Endothelial cell of umbilical vein (primary cell): Measurements from ENCODE around the gene BIN2. TPM values are rescaled to one million over a fixed set of nuclear protein-coding genes. Genes with fewer than 3 reads are reported as not detected.

ENCODE experiments used
- BruUV-seq: library from RNA; stranded (reverse); fragments of 400-500 nt; replicated peaks from 2 replicates; lab custom pipeline; 2021; lab: Mats Ljungman, UMichigan
- CTCF ChIA-PET: fragments of 300-600, 350-600 bp; sonication (Branson Sonifier 250); formaldehyde crosslinking; loops from one replicate; lab custom pipeline; 2021; ENCODE audit warnings: antibody characterized with exemption, inconsistent platforms; lab: Charles Lee
- POLR2A ChIA-PET: fragments of 300-600, 350-600 bp; sonication (Branson Sonifier 250); formaldehyde crosslinking; loops from one replicate; lab custom pipeline; 2021; ENCODE audit warnings: antibody characterized with exemption, inconsistent platforms; lab: Charles Lee
- DNase-seq: peaks from one replicate; pipeline ENCODE4 v3.0.0-alpha.2; 2011; ENCODE audit warnings: low read depth, low spot score
- FAIRE-seq: peaks from 2 replicates; lab custom pipeline; 2011; peaks lifted over from hg19 to GRCh38; lab: Jason Lieb, UNC
- H2AFZ ChIP-seq: 2 replicates; pipeline ENCODE4 v1.6.0; 2012; ENCODE audit warnings: low read depth, low read length, control low read depth, inconsistent platforms
- H3K27ac ChIP-seq: 2 replicates; pipeline ENCODE4 v1.5.1; 2011; ENCODE audit warnings: low read depth, mild to moderate bottlenecking, control low read depth, low read length, moderate library complexity; ENCODE audit not compliant: insufficient read depth
- H3K27me3 ChIP-seq, 2 experiments: 2 replicates each; pipeline versions ENCODE4 v1.6.0 to v1.6.1; 2011; ENCODE audit warnings: low read length in 2 of 2, mixed read lengths in 1 of 2; ENCODE audit not compliant: control insufficient read depth in 2 of 2, insufficient read depth in 2 of 2
- H3K36me3 ChIP-seq, 2 experiments: 2 replicates in 1 of 2; 3 replicates in 1 of 2; pipeline ENCODE4 v1.5.1; 2011; ENCODE audit warnings: low read length in 2 of 2, mild to moderate bottlenecking in 1 of 2, moderate library complexity in 1 of 2; ENCODE audit not compliant: control insufficient read depth in 2 of 2, insufficient read depth in 2 of 2; ENCODE audit errors: extremely low read depth in 1 of 2
- H3K4me1 ChIP-seq: 3 replicates; pipeline ENCODE4 v1.5.1; 2011; ENCODE audit warnings: mild to moderate bottlenecking, low read length; ENCODE audit not compliant: control insufficient read depth, insufficient read depth; ENCODE audit errors: extremely low read depth
- H3K4me2 ChIP-seq: 2 replicates; pipeline ENCODE4 v1.6.1; 2011; ENCODE audit warnings: low read length, control low read depth, mixed read lengths; ENCODE audit not compliant: insufficient read depth
- H3K4me3 ChIP-seq, 3 experiments: fragments of 200-600 bp in 1 of 3; sonication (generic), shearing (Covaris generic) in 1 of 3; replicated peaks in 1 of 3; 2 replicates each; pipeline ENCODE4 v1.5.1; 2011 to 2016; ENCODE audit warnings: control low read depth in 3 of 3, low read length in 3 of 3, mild to moderate bottlenecking in 2 of 3, inconsistent platforms in 1 of 3, low read depth in 1 of 3, moderate library complexity in 1 of 3; ENCODE audit not compliant: insufficient read depth in 1 of 3
- H3K79me2 ChIP-seq: 2 replicates; pipeline ENCODE4 v1.6.0; 2012; ENCODE audit warnings: low read length, inconsistent platforms; ENCODE audit not compliant: control insufficient read depth, insufficient read depth
- H3K9ac ChIP-seq: replicated peaks from 2 replicates; pipeline ENCODE3; 2011; ENCODE audit warnings: low read length, control low read depth; ENCODE audit not compliant: insufficient read depth; ENCODE audit errors: extremely low read depth
- H3K9me1 ChIP-seq: replicated peaks from 3 replicates; pipeline ENCODE4 v1.6.0; 2011; ENCODE audit warnings: mild to moderate bottlenecking, low read length; ENCODE audit not compliant: control insufficient read depth, insufficient read depth; ENCODE audit errors: extremely low read depth
- H3K9me3 ChIP-seq: replicated peaks from 2 replicates; pipeline ENCODE4 v1.5.1; 2012; ENCODE audit warnings: low read length, inconsistent platforms; ENCODE audit not compliant: control insufficient read depth, insufficient read depth
- H4K20me1 ChIP-seq: replicated peaks from 2 replicates; pipeline ENCODE3; 2011; ENCODE audit warnings: mild to moderate bottlenecking, low read length; ENCODE audit not compliant: control insufficient read depth, insufficient read depth; ENCODE audit errors: extremely low read depth
- CTCF ChIP-seq, 2 donors: IDR thresholded peaks; 1 replicate in 1 of 2; 2 replicates in 1 of 2; pipeline ENCODE4 v1.5.1; 2011; ENCODE audit warnings: low read length in 2 of 2, mild to moderate bottlenecking in 2 of 2, moderate library complexity in 2 of 2, control low read depth in 1 of 2, inconsistent platforms in 1 of 2, low read depth in 1 of 2; ENCODE audit not compliant: insufficient read depth in 1 of 2; ENCODE audit errors: extremely low read depth in 1 of 2
- EZH2 ChIP-seq: IDR thresholded peaks from 2 replicates; pipeline ENCODE4 v1.6.1; 2012; ENCODE audit warnings: borderline replicate concordance, low read depth, mild to moderate bottlenecking, moderate library complexity, low read length, inconsistent platforms; ENCODE audit not compliant: severe bottlenecking
- FOS ChIP-seq: IDR thresholded peaks from 2 replicates; pipeline ENCODE4 v1.6.1; 2011; ENCODE audit warnings: mild to moderate bottlenecking, low read length, moderate library complexity, borderline replicate concordance; ENCODE audit not compliant: insufficient read depth
- GATA2 ChIP-seq: IDR thresholded peaks from 2 replicates; pipeline ENCODE4 v1.7.0; 2011; ENCODE audit warnings: low read depth, mild to moderate bottlenecking, moderate library complexity, mixed read lengths, low read length; ENCODE audit not compliant: insufficient read length, insufficient read depth
- JUN ChIP-seq: IDR thresholded peaks from 2 replicates; pipeline ENCODE4 v1.6.1; 2011; ENCODE audit warnings: borderline replicate concordance, low read depth; ENCODE audit not compliant: insufficient read length, insufficient read depth
- MAX ChIP-seq: IDR thresholded peaks from 2 replicates; pipeline ENCODE4 v1.6.1; 2011; ENCODE audit not compliant: insufficient read depth, insufficient read length
- MYC ChIP-seq: IDR thresholded peaks from one replicate; pipeline ENCODE4 v1.6.1; 2011; ENCODE audit warnings: mild to moderate bottlenecking, low read depth, low read length
- POLR2A ChIP-seq: IDR thresholded peaks from 2 replicates; pipeline ENCODE4 v1.6.1; 2012; ENCODE audit warnings: low read depth, mild to moderate bottlenecking, control low read depth, low read length
- POLR2AphosphoS5 ChIP-seq: IDR thresholded peaks from 2 replicates; pipeline ENCODE4 v1.6.1; 2012; ENCODE audit warnings: low read depth, mild to moderate bottlenecking, control low read depth, low read length, moderate library complexity; ENCODE audit not compliant: insufficient read depth
- dilution Hi-C: fragments of 300-500 bp; cut with MboI; formaldehyde crosslinking; loops from one replicate; pipeline ENCODE4 v1.15.0; 2019; ENCODE audit warnings: low sequenced_read_pairs; ENCODE audit not compliant: extremely low pct_ligation_motif_present
- intact Hi-C: fragments of 100-400 bp; cut with micrococcal nuclease; formaldehyde crosslinking; loops from one replicate; pipeline ENCODE4 v1.10.0; 2022
- polyA plus RNA-seq, 4 experiments: library from polyadenylated mRNA; depleted of rRNA in 3 of 4; stranded (reverse) in 3 of 4; unstranded in 1 of 4; fragments of >200 nt; gene quantifications; 2 replicates each; pipeline versions ENCODE4 v1.2.1 to v1.2.3, GENCODE V29; 2011 to 2012; ENCODE audit warnings: missing spikeins in 1 of 4
- total RNA-seq: library from RNA; stranded (reverse); gene quantifications from 2 replicates; pipeline ENCODE4 v1.2.3, GENCODE V29; 2021

The BIN2 gene
- total and polyA plus RNA-seq, 2 donors (not counting 3 experiments of a cell fraction or from before 2014, with no cell fraction given), result not detected

- no peaks in the 10 kb centered on the region for H3K36me3 ChIP-seq
- H3K4me3 ChIP-seq, result no peak overlapping the region
- dilution Hi-C loops, result no loop called here
- peak overlapping the region; percentile 31 for H2AFZ ChIP-seq
- ChIA-PET POLR2A (interaction anchor here (0.7 kb wide), 1 partner anchor 194 kb away, joined by 5 read pairs; no protein-coding TSS in a partner anchor), CTCF (interaction anchor here (2.5 kb wide), 1 partner anchor 20 kb away, joined by 14 read pairs; no protein-coding TSS in a partner anchor)
- no peaks in the 10 kb centered on the region for H3K4me1 ChIP-seq
- H4K20me1 ChIP-seq, result no peaks in the 10 kb centered on the region
- H3K27ac ChIP-seq, result no peak overlapping the region
- no peaks in the 10 kb centered on the region for H3K9me3 ChIP-seq
- FAIRE-seq (no peak), DNase-seq (no peak)
- no peak overlapping the region for H3K9ac ChIP-seq
- H3K4me2 ChIP-seq, result no peak overlapping the region
- no peak for TF ChIP-seq MYC
- no peak for TF ChIP-seq EZH2
- no peak for TF ChIP-seq POLR2AphosphoS5
- no peak for TF ChIP-seq GATA2
- no peak for TF ChIP-seq FOS
- TF ChIP-seq POLR2A, result no peak
- no peak for TF ChIP-seq CTCF (IDR thresholded peaks at IDR 0.05; ENCODE audit: extremely low read depth in 1 of 2, insufficient read depth in 1 of 2, low read depth in 1 of 2, low read length in 2 of 2)
- no peak for TF ChIP-seq MAX
- TF ChIP-seq JUN, result no peak
- no peaks in the 10 kb centered on the region for H3K79me2 ChIP-seq
- H3K27me3 ChIP-seq, result peaks cover 0 to 2% of the 10 kb centered on the region in 2 experiments
- BruUV-seq, result no TSS peak
- intact Hi-C loops, result no loop called here
- no peaks in the 10 kb centered on the region for H3K9me1 ChIP-seq
These were observed 3.2 kb downstream of the BIN2 start for GRCh38 chr12:51320695-51321320.
